ENCODE measurements around the gene AOX1. TPM values are rescaled to one million over a fixed set of nuclear protein-coding genes. Genes with fewer than 3 reads are reported as not detected.
"Not testable (repeated sequence)": the region's sequence is repeated elsewhere in the genome, so short reads cannot be mapped to it uniquely, and the experiment has no call there.

AOX1 gene
- total RNA-seq, 1 donor from 2014 or later, result 3.8 TPM

GRCh38 chr2:200625282-200625681 lies 39.5 kb downstream of the AOX1 start:
- DNase-seq (ENCODE audit: extremely low read depth, low read depth, low spot score), result no peak

GRCh38 chr2:200625958-200626363 lies 40.1 kb downstream of the AOX1 start:
- DNase-seq (ENCODE audit: extremely low read depth, low read depth, low spot score), result no peak

- no peak for DNase-seq (ENCODE audit: extremely low read depth, low read depth, low spot score)
These were observed 41.4 kb downstream of the AOX1 start for GRCh38 chr2:200627110-200627770.

- DNase-seq (ENCODE audit: extremely low read depth, low read depth, low spot score), result not testable (repeated sequence)
These were observed 42.6 kb downstream of the AOX1 start for GRCh38 chr2:200628461-200628860.

- DNase-seq (ENCODE audit: extremely low read depth, low read depth, low spot score), result no peak
These were observed 45.5 kb downstream of the AOX1 start for GRCh38 chr2:200631287-200631686.

- DNase-seq (ENCODE audit: extremely low read depth, low read depth, low spot score), result no peak
These were observed 48.6 kb downstream of the AOX1 start for GRCh38 chr2:200634231-200634964.

GRCh38 chr2:200635251-200635650 lies 49.4 kb downstream of the AOX1 start:
- no peak for DNase-seq (ENCODE audit: extremely low read depth, low read depth, low spot score)

GRCh38 chr2:200637901-200638300 lies 52.1 kb downstream of the AOX1 start:
- DNase-seq (ENCODE audit: extremely low read depth, low read depth, low spot score), result no peak

GRCh38 chr2:200640176-200640575 lies 54.4 kb downstream of the AOX1 start:
- no peak for DNase-seq (ENCODE audit: extremely low read depth, low read depth, low spot score)

GRCh38 chr2:200640901-200641300 lies 55.1 kb downstream of the AOX1 start:
- DNase-seq (ENCODE audit: extremely low read depth, low read depth, low spot score), result no peak

GRCh38 chr2:200648518-200649281 lies 62.9 kb downstream of the AOX1 start:
- DNase-seq (ENCODE audit: extremely low read depth, low read depth, low spot score), result not testable (repeated sequence)

- DNase-seq (ENCODE audit: extremely low read depth, low read depth, low spot score), result no peak
These were observed 63.9 kb downstream of the AOX1 start for GRCh38 chr2:200649724-200650123.

- DNase-seq (ENCODE audit: extremely low read depth, low read depth, low spot score), result no peak
These were observed 64.4 kb downstream of the AOX1 start for GRCh38 chr2:200650195-200650594.

GRCh38 chr2:200652158-200652557 lies 66.3 kb downstream of the AOX1 start:
- DNase-seq (ENCODE audit: extremely low read depth, low read depth, low spot score), result no peak

GRCh38 chr2:200653021-200653420 lies 67.2 kb downstream of the AOX1 start:
- DNase-seq (ENCODE audit: extremely low read depth, low read depth, low spot score), result no peak

GRCh38 chr2:200654823-200655222 lies 69.0 kb downstream of the AOX1 start:
- no peak for DNase-seq (ENCODE audit: extremely low read depth, low read depth, low spot score)

- DNase-seq (ENCODE audit: extremely low read depth, low read depth, low spot score), result no peak
These were observed 70.2 kb downstream of the AOX1 start for GRCh38 chr2:200655918-200656580.

- DNase-seq (ENCODE audit: extremely low read depth, low read depth, low spot score), result no peak
These were observed 72.6 kb downstream of the AOX1 start for GRCh38 chr2:200658278-200658864.

- no peak for DNase-seq (ENCODE audit: extremely low read depth, low read depth, low spot score)
These were observed 73.6 kb downstream of the AOX1 start for GRCh38 chr2:200659410-200659809.

GRCh38 chr2:200661477-200661876 lies 75.7 kb downstream of the AOX1 start:
- no peak for DNase-seq (ENCODE audit: extremely low read depth, low read depth, low spot score)

- DNase-seq (ENCODE audit: extremely low read depth, low read depth, low spot score), result no peak
These were observed 76.9 kb downstream of the AOX1 start for GRCh38 chr2:200662727-200663126.
